Liver (tissue), 9 donors: Measurements from ENCODE around the gene USP38. TPM values are rescaled to one million over a fixed set of nuclear protein-coding genes. Genes with fewer than 3 reads are reported as not detected.

Source experiments
- DNase-seq: peaks from one replicate; pipeline ENCODE4 v3.0.0-alpha.2; 2017; ENCODE audit warnings: low spot score
- H3K27ac ChIP-seq, 2 donors: one replicate each; pipeline ENCODE4 v1.7.0; 2013; ENCODE audit warnings: inconsistent platforms in 2 of 2, low read length in 2 of 2, control low read depth in 1 of 2, low read depth in 1 of 2, mild to moderate bottlenecking in 1 of 2
- H3K27me3 ChIP-seq, 4 donors: one replicate each; pipeline versions ENCODE4 v1.6.1 to v1.7.0; 2013; ENCODE audit warnings: low read length in 3 of 4, inconsistent platforms in 1 of 4, mild to moderate bottlenecking in 1 of 4, moderate library complexity in 1 of 4; ENCODE audit not compliant: control insufficient read depth in 4 of 4, insufficient read depth in 4 of 4
- H3K36me3 ChIP-seq, 4 donors: one replicate each; pipeline versions ENCODE4 v1.6.1 to v1.7.0; 2013; ENCODE audit warnings: low read length in 3 of 4, mild to moderate bottlenecking in 3 of 4, low read depth in 1 of 4, moderate library complexity in 1 of 4; ENCODE audit not compliant: control insufficient read depth in 4 of 4, insufficient read depth in 3 of 4
- H3K4me1 ChIP-seq, 4 donors: one replicate each; pipeline versions ENCODE4 v1.6.1 to v1.7.0; 2013; ENCODE audit warnings: low read length in 3 of 4, mild to moderate bottlenecking in 3 of 4, moderate library complexity in 1 of 4; ENCODE audit not compliant: control insufficient read depth in 4 of 4, insufficient read depth in 4 of 4
- H3K4me3 ChIP-seq, 3 donors: one replicate each; pipeline versions ENCODE4 v1.6.1 to v1.7.0; 2013; ENCODE audit warnings: low read length in 3 of 3, control low read depth in 1 of 3, low read depth in 1 of 3, mild to moderate bottlenecking in 1 of 3
- H3K9ac ChIP-seq, 2 donors: one replicate each; pipeline ENCODE4 v1.7.0; 2013; ENCODE audit warnings: low read length in 2 of 2, mild to moderate bottlenecking in 2 of 2, moderate library complexity in 2 of 2, control low read depth in 1 of 2, low read depth in 1 of 2
- H3K9me3 ChIP-seq, 4 donors: one replicate each; pipeline versions ENCODE4 v1.6.1 to v1.7.0; 2013; ENCODE audit warnings: low read length in 3 of 4; ENCODE audit not compliant: control insufficient read depth in 4 of 4
- EGR1 ChIP-seq, 2 donors: IDR thresholded peaks; 2 replicates each; pipeline ENCODE4 v1.6.1; 2016 to 2018; ENCODE audit warnings: antibody characterized with exemption in 2 of 2, low read depth in 2 of 2
- FOXA1 ChIP-seq: IDR thresholded peaks from 2 replicates; pipeline ENCODE4 v1.6.1; 2016; ENCODE audit warnings: antibody characterized with exemption
- FOXA2 ChIP-seq: IDR thresholded peaks from 2 replicates; pipeline ENCODE4 v1.6.1; 2016; ENCODE audit warnings: antibody characterized with exemption
- GABPA ChIP-seq, 2 donors: IDR thresholded peaks in 1 of 2; conservative IDR thresholded peaks in 1 of 2; 2 replicates each; pipeline ENCODE4 v1.6.1; 2016; ENCODE audit warnings: antibody characterized with exemption in 2 of 2, mild to moderate bottlenecking in 1 of 2, moderate library complexity in 1 of 2
- HNF4A ChIP-seq, 2 donors: conservative IDR thresholded peaks; 2 replicates each; pipeline ENCODE4 v1.6.1; 2016; ENCODE audit warnings: antibody characterized with exemption in 2 of 2, mild to moderate bottlenecking in 2 of 2
- HNF4G ChIP-seq: IDR thresholded peaks from 2 replicates; pipeline ENCODE4 v1.6.1; 2016; ENCODE audit warnings: antibody characterized with exemption
- NR2F2 ChIP-seq: IDR thresholded peaks from 2 replicates; pipeline ENCODE4 v1.6.1; 2016; ENCODE audit warnings: antibody characterized with exemption
- RAD21 ChIP-seq, 2 donors: IDR thresholded peaks; 2 replicates each; pipeline ENCODE4 v1.6.1; 2016; ENCODE audit warnings: antibody characterized with exemption in 2 of 2, mild to moderate bottlenecking in 2 of 2
- TAF1 ChIP-seq: conservative IDR thresholded peaks from 2 replicates; pipeline ENCODE4 v1.6.1; 2016; ENCODE audit warnings: antibody characterized with exemption, mild to moderate bottlenecking
- YY1 ChIP-seq: IDR thresholded peaks from 2 replicates; pipeline ENCODE4 v1.6.1; 2016; ENCODE audit warnings: antibody characterized with exemption, mild to moderate bottlenecking
- WGBS: extraction: QIAGEN DNeasy Blood & Tissue Kit; methylation state at CpG from one replicate; pipeline ENCODE4 v1.1.7; 2013; 5-methylcytosine and 5-hydroxymethylcytosine counted together
- polyA plus RNA-seq, 2 donors: library from polyadenylated mRNA; stranded (reverse) in 1 of 2; unstranded in 1 of 2; fragments of 200-250 nt in 1 of 2; fragments of >200 nt in 1 of 2; fragmentation: Nextera tagmentation in 1 of 2; extraction: Ambion mirVana in 1 of 2; gene quantifications; one replicate each; pipeline versions ENCODE4 v1.2.1 to v1.2.3, GENCODE V29; 2013 to 2015
- total RNA-seq, 2 donors: library from RNA; depleted of rRNA; stranded (reverse); fragments of >200 nt; gene quantifications; one replicate each; pipeline ENCODE4 v1.2.3, GENCODE V29; 2014
- TF ChIP-seq, protein P1 (sequence below): IDR thresholded peaks from 2 replicates; pipeline ENCODE4 v1.6.1; 2016; ENCODE audit warnings: antibody characterized with exemption
- TF ChIP-seq, protein P2 (sequence below): fragments of 150-350 bp; IDR thresholded peaks from 2 replicates; pipeline ENCODE4 v1.5.1; 2017; ENCODE audit warnings: improper control_type of control experiment, low read depth, low read length; ENCODE audit not compliant: missing input control
- TF ChIP-seq, protein P3 (sequence below): IDR thresholded peaks from 2 replicates; pipeline ENCODE4 v1.6.1; 2016; ENCODE audit warnings: antibody characterized with exemption, mild to moderate bottlenecking
- TF ChIP-seq, protein P4 (sequence below): IDR thresholded peaks from 2 replicates; pipeline ENCODE4 v1.6.1; 2016; ENCODE audit warnings: antibody characterized with exemption
- TF ChIP-seq, protein P5 (sequence below): IDR thresholded peaks from 2 replicates; pipeline ENCODE4 v1.6.1; 2016; ENCODE audit warnings: antibody characterized with exemption
- donor health status: healthy.
- donor health status: healthy.
- donor health status: healthy.
- donor health status: healthy.
- donor health status: healthy.

The USP38 gene
- total and polyA plus RNA-seq, 4 donors = 6.1 to 36.1 (median 18.2) TPM

DNA sequence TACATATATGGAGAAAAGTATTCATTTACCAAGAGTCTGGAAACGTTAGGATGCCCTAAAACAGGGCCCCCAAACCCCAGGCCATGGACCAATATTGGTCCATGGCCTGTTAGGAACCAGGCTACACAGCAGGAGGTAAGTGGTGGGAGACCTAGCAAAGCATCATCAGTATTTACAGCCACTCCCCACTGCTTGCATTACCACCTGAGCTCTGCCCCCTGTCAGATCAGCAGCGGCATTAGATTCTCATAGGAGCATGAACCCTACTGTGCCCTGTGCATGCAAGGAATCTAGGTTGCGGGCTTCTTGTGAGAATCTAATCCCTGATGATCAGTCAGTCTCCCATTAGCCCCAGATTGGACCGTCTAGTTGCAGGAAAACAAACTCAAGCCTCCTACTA lies 62.3 kb downstream of the USP38 start:
- TF ChIP-seq EGR1 (IDR thresholded peaks at IDR 0.05; ENCODE audit: low read depth in 2 of 2) = no peak

DNA sequence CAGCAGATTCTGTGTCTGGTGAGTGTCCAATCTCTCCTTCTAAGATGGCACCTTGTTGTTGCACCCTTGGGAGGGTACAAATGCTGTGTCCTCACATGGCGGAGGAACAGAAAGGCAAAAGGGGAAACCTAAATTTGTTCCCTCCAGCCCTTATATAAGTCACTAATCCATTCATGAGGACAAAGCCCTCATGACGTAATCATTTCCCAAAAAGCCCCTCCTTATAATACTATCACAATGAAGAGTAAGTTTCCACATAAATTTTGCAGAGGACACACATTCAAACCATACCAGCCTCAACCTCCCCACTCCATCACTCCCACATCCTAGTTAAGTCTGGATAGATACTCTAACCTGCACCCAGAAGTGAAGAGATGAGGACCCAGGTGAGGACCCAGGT lies 63.1 kb downstream of the USP38 start:
- Histone ChIP-seq H3K27me3 (no peaks in the 10 kb centered on the region), H3K9ac (no peak overlapping the region), H3K4me3 (no peak overlapping the region), H3K4me1 (no peaks in the 10 kb centered on the region), H3K27ac (no peak overlapping the region), H3K36me3 (no peaks in the 10 kb centered on the region), H3K9me3 (no peaks in the 10 kb centered on the region)
- WGBS = 95% methylated on average over 2 of the region's 2 CpGs
- DNase-seq = no peak
- TF ChIP-seq GABPA (IDR thresholded peaks at IDR 0.05 in 1 of 2, conservative IDR thresholded peaks at IDR 0.05 in 1 of 2) (no peak), NR2F2 (no peak), YY1 (no peak), FOXA1 (no peak), RAD21 (IDR thresholded peaks at IDR 0.05) (no peak), FOXA2 (no peak), TAF1 (no peak), EGR1 (IDR thresholded peaks at IDR 0.05; ENCODE audit: low read depth in 2 of 2) (no peak), HNF4A (conservative IDR thresholded peaks at IDR 0.05) (no peak), HNF4G (no peak)
- TF ChIP-seq, protein P1, sequence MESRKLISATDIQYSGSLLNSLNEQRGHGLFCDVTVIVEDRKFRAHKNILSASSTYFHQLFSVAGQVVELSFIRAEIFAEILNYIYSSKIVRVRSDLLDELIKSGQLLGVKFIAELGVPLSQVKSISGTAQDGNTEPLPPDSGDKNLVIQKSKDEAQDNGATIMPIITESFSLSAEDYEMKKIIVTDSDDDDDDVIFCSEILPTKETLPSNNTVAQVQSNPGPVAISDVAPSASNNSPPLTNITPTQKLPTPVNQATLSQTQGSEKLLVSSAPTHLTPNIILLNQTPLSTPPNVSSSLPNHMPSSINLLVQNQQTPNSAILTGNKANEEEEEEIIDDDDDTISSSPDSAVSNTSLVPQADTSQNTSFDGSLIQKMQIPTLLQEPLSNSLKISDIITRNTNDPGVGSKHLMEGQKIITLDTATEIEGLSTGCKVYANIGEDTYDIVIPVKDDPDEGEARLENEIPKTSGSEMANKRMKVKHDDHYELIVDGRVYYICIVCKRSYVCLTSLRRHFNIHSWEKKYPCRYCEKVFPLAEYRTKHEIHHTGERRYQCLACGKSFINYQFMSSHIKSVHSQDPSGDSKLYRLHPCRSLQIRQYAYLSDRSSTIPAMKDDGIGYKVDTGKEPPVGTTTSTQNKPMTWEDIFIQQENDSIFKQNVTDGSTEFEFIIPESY = no peak
- TF ChIP-seq, protein P2, sequence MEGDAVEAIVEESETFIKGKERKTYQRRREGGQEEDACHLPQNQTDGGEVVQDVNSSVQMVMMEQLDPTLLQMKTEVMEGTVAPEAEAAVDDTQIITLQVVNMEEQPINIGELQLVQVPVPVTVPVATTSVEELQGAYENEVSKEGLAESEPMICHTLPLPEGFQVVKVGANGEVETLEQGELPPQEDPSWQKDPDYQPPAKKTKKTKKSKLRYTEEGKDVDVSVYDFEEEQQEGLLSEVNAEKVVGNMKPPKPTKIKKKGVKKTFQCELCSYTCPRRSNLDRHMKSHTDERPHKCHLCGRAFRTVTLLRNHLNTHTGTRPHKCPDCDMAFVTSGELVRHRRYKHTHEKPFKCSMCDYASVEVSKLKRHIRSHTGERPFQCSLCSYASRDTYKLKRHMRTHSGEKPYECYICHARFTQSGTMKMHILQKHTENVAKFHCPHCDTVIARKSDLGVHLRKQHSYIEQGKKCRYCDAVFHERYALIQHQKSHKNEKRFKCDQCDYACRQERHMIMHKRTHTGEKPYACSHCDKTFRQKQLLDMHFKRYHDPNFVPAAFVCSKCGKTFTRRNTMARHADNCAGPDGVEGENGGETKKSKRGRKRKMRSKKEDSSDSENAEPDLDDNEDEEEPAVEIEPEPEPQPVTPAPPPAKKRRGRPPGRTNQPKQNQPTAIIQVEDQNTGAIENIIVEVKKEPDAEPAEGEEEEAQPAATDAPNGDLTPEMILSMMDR = no peak
- TF ChIP-seq, protein P3, sequence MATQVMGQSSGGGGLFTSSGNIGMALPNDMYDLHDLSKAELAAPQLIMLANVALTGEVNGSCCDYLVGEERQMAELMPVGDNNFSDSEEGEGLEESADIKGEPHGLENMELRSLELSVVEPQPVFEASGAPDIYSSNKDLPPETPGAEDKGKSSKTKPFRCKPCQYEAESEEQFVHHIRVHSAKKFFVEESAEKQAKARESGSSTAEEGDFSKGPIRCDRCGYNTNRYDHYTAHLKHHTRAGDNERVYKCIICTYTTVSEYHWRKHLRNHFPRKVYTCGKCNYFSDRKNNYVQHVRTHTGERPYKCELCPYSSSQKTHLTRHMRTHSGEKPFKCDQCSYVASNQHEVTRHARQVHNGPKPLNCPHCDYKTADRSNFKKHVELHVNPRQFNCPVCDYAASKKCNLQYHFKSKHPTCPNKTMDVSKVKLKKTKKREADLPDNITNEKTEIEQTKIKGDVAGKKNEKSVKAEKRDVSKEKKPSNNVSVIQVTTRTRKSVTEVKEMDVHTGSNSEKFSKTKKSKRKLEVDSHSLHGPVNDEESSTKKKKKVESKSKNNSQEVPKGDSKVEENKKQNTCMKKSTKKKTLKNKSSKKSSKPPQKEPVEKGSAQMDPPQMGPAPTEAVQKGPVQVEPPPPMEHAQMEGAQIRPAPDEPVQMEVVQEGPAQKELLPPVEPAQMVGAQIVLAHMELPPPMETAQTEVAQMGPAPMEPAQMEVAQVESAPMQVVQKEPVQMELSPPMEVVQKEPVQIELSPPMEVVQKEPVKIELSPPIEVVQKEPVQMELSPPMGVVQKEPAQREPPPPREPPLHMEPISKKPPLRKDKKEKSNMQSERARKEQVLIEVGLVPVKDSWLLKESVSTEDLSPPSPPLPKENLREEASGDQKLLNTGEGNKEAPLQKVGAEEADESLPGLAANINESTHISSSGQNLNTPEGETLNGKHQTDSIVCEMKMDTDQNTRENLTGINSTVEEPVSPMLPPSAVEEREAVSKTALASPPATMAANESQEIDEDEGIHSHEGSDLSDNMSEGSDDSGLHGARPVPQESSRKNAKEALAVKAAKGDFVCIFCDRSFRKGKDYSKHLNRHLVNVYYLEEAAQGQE = no peak
- TF ChIP-seq, protein P4, sequence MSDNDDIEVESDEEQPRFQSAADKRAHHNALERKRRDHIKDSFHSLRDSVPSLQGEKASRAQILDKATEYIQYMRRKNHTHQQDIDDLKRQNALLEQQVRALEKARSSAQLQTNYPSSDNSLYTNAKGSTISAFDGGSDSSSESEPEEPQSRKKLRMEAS = no peak
- TF ChIP-seq, protein P5, sequence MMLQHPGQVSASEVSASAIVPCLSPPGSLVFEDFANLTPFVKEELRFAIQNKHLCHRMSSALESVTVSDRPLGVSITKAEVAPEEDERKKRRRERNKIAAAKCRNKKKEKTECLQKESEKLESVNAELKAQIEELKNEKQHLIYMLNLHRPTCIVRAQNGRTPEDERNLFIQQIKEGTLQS = no peak

More for the DNA sequence above, 62.3 kb downstream of the USP38 start:
- Histone ChIP-seq H3K27me3 (no peaks in the 10 kb centered on the region), H3K4me3 (no peak overlapping the region), H3K36me3 (no peaks in the 10 kb centered on the region), H3K27ac (no peak overlapping the region), H3K9ac (no peak overlapping the region), H3K9me3 (no peaks in the 10 kb centered on the region), H3K4me1 (no peaks in the 10 kb centered on the region)
- 77% methylated on average over 4 of the region's 4 CpGs for WGBS
- no peak for DNase-seq
